Measurements from ENCODE around the gene KAZN.

The KAZN gene

DNA sequence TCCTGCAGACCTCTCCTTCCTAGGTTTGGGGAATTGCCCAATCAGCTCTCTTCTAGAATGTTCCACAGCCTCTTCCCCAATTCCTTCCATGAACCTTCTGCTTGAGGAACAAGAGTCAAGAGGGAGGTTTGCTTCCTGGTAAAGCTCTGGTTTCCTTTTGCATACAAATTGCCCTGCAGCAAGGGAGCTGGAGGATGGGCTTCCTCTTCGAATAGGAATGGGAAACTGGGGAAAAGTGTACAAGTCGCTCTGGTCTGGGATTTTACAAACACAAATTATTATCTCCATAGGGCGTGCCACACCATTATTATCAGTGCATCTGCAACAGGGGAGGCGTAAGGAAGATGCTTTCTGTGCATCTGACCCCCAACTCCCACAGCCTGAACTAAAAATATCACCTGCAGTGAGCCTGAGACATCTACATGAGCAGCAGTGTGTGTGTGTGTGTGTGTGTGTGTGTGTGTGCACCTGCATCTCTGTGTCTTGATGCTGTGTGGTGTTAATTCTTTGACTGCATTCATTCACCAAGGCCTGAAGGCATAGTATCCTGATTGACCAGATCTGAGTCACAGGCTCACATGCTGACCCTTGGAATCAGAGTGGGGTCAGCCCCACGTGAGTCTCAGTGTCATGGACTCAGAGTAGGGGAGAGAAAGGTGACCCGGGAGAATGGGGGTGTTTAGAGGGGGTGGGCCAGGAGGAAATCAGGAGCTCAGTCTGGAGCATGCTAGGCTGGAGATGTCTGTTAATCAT lies 272.9 kb downstream of the KAZN start:
- no peak for DNase-seq

DNA sequence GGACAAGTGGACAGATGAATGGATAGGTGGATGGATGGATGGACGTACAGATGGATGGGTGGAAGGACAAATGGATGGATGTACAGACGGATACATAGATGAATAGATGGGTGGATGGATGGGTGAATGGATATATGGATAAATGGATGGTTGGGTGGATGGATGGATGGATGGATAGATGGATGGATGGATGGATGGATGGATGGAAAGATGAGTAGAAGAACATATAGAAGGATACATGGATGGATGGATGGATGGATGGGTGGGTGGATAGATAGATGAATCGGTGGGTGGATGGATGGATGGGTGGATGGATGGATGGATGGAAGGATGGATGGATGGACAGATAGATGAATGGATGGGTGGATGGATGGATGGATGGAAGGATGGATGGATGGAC lies 274.3 kb downstream of the KAZN start:
- DNase-seq, result no peak

GRCh38 chr1:14873677-14874076 lies 275.2 kb downstream of the KAZN start:
- no peak for DNase-seq

- no peak for DNase-seq
Observed at GRCh38 chr1:14875524-14876509, 277.3 kb downstream of the KAZN start.

DNA sequence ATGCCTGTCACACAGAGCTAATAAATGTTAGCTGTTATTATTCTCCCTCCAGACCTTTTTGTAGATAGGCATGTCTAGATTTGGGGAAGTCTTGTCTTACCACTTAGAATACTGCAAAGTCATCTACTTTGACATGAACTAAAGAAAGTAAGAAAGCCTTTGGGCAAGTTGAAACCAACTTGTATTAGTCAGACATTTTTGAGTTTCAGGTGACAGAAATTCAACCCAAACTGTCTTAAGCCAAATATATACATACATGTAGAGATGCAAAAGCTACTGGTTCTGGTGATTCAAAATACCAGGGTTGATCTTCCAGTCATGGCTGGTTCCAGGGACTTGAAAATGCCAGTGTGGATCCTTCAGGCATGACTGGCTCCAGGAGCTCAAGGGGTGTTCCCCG lies 278.3 kb downstream of the KAZN start:
- DNase-seq, result no peak

DNA sequence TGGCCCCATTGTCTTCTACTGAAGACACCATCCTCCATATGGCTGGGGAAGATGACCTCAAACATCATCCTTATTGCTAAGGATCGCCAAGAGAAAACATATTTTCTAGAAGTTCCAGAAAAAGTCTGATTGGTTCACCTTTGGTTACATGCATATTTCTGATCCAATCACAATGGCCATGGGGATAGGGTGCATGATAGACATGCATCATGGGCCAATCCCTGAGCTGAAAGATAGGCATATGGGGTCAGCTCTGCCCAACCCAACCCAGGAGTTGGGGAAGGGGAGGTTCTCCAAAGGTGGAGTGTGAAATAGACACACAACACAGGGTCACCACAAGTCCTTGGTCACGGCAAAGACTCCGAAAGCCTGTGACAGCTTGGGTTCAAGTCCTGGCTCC lies 278.7 kb downstream of the KAZN start:
- no peak for DNase-seq

- DNase-seq, result no peak
Observed at GRCh38 chr1:14878124-14878523, 279.6 kb downstream of the KAZN start.

- no peak for DNase-seq
Observed at GRCh38 chr1:14878951-14879350, 280.5 kb downstream of the KAZN start.

- no peak for DNase-seq
Observed at GRCh38 chr1:14880456-14881316, 282.2 kb downstream of the KAZN start.

GRCh38 chr1:14881775-14882672 lies 283.5 kb downstream of the KAZN start:
- DNase-seq, result no peak

- no peak for DNase-seq
Observed at GRCh38 chr1:14884614-14885175, 286.2 kb downstream of the KAZN start.

- DNase-seq, result no peak
Observed at GRCh38 chr1:14887044-14887566, 288.6 kb downstream of the KAZN start.

DNA sequence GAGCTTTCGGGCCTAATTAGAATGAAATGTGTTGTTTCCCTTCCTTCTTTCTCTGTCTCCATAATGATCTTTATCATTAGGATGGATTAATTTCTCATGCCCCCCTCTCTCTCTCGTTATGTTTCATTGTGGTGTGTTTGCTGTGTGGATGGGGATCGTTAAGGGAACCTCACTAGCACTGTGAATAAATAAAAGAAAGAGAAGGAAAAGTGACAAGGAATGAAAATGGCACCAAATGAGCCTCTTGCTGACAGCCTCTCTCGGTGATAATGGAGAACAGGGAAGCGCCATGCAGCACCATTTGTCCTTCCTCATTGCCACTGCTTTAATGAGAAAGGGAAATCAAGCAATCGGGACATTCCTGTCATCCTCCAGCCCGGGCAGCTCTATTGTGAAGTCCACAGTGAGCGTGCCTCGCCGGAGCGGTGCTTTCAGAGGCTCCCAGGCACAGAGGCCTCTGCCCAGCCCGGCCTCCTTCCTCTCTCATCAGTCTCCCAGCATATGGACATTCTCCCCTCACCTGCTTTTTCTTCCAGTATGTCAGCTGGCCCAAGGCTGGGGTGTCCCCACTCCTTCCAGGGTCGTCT lies 289.4 kb downstream of the KAZN start:
- no peak for DNase-seq

GRCh38 chr1:14888374-14888773 lies 289.9 kb downstream of the KAZN start:
- no peak for DNase-seq

GRCh38 chr1:14889825-14890440 lies 291.4 kb downstream of the KAZN start:
- DNase-seq, result no peak

GRCh38 chr1:14891991-14892390 lies 293.5 kb downstream of the KAZN start:
- no peak for DNase-seq

DNA sequence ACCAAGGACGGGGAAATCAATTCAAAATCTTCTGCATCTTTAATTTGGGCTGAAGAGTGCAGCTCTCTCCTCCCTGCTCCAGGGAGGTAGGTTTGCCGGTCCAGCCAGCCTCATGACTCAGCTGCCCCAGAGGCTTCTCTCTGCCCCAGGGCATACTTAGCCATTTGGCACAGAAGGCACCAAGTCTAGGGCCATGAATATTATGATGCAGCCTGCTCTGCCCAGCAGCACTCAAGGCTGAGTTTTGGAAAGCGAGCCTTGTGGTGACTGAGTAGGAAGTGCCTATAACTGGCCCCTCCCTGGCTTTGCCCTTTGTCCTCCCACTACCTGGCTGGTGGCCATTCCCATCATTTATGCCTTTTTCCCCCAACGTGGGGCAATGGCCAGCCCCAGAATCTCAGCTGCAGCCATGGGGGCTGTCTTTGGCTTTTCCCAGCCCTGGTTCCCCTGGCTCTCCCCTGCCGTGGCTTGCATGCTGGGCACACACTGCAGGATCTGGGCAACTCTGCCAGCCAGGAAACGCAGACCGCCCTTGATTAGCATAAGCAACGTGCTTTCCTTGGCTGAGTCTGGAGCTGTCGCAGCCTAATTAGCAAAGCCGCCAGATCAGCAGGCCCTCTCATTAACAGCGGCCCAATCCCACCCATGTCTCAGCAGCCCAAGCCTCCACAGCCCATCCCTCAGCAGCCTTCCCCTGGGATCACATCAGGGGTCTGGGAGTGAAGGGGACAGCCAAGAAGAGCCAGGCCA lies 296.5 kb downstream of the KAZN start:
- no peak for DNase-seq

- no peak for DNase-seq
Observed at GRCh38 chr1:14895727-14896126, 297.2 kb downstream of the KAZN start.

DNA sequence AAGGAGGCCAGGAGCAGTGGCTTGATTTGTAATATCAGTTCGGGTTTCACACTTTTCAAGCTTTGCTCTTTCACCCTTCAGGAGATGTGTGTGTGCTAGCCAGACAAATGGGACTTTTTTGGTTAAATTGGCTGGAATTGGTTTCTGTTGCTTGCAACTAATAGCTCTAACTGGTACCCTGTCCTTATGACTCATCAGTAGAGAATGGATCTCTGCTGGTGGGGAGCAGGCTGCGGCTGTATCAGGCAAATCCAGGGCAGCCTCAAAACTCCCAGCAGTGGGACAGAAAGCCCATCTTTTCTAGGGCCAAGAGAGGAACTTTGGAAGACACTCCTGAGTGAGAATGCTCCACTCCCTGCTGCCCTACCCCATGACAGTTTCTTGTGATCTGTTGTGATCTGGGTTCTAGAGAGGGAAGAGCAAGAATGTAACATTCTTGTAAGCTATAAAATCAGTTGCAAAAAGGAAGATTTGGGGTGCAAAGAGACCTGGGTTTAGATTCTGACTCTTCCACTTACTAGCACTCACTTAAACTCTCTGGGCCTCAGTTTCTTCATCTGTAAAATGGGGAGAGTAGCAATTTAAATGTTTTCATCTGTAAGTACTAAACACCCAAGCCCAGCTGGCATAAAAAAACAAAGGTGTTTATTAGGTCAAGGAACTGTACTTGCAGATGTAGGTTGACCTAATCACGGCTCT lies 298.0 kb downstream of the KAZN start:
- no peak for DNase-seq

Measured in stimulated activated naive CD4-positive, alpha-beta T cell (primary cell).